Chondrocyte (in vitro differentiated cells): ENCODE measurements around the gene VPS13C. TPM values are rescaled to one million over a fixed set of nuclear protein-coding genes. Genes with fewer than 3 reads are reported as not detected.

Experiments used
- DNase-seq: peaks from one replicate; pipeline ENCODE4 v3.0.0; 2021; ENCODE audit warnings: mixed read lengths, low spot score
- H3K27ac Mint-ChIP-seq: one replicate; pipeline ENCODE4 v1.8.0; 2021; ENCODE audit warnings: mild to moderate bottlenecking, moderate library complexity, mixed read lengths; ENCODE audit not compliant: unreplicated experiment
- H3K27me3 Mint-ChIP-seq: 2 replicates; pipeline ENCODE4 v1.8.0; 2021; ENCODE audit warnings: low read depth, mixed read lengths
- H3K36me3 Mint-ChIP-seq: 2 replicates; pipeline ENCODE4 v1.8.0; 2021; ENCODE audit warnings: low read depth, mixed read lengths
- H3K4me1 Mint-ChIP-seq: 2 replicates; pipeline ENCODE4 v1.8.0; 2021; ENCODE audit warnings: low read depth, mild to moderate bottlenecking, mixed read lengths
- H3K4me3 Mint-ChIP-seq: one replicate; pipeline ENCODE4 v1.8.0; 2021; ENCODE audit warnings: mild to moderate bottlenecking, moderate library complexity, mixed read lengths; ENCODE audit not compliant: unreplicated experiment
- H3K9me3 Mint-ChIP-seq: 2 replicates; pipeline ENCODE4 v1.8.0; 2021; ENCODE audit warnings: low read depth, mixed read lengths
- total RNA-seq: library from RNA; stranded (reverse); gene quantifications from 3 replicates; pipeline ENCODE4 v1.2.1, GENCODE V29; 2021
- TF ChIP-seq, protein P1 (sequence below): fragments of 200-600 bp; sonication (generic); IDR thresholded peaks from 2 replicates; pipeline ENCODE4 v1.5.0; 2021; ENCODE audit warnings: antibody characterized with exemption, mild to moderate bottlenecking, moderate library complexity

The VPS13C gene
- total RNA-seq, 1 donor from 2014 or later = 46.0 TPM

DNA sequence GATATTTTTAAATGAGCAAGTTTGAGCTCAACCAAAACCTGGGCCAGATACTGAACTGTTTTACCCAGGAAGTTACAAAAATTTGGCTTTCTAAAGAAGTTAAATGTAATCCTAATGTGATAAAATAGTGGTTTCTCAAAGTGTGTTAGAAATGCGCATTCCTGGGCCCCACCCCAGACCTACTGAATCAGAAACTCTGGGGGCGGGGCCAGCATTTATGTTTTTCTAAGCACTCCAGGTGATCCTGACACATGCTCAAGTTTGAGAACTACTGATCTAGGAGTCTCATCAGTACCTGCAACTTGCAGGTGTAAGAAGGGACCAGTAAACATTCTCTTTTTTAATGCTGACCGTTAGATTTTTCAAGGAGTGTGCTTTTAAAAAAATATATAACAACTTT, 190.6 kb downstream of the VPS13C start:
- H3K9me3 Mint-ChIP-seq = no peaks in the 10 kb centered on the region
- no peak for DNase-seq
- no peak overlapping the region for H3K4me3 Mint-ChIP-seq
- H3K27me3 Mint-ChIP-seq = no peaks in the 10 kb centered on the region
- TF ChIP-seq, protein P1, sequence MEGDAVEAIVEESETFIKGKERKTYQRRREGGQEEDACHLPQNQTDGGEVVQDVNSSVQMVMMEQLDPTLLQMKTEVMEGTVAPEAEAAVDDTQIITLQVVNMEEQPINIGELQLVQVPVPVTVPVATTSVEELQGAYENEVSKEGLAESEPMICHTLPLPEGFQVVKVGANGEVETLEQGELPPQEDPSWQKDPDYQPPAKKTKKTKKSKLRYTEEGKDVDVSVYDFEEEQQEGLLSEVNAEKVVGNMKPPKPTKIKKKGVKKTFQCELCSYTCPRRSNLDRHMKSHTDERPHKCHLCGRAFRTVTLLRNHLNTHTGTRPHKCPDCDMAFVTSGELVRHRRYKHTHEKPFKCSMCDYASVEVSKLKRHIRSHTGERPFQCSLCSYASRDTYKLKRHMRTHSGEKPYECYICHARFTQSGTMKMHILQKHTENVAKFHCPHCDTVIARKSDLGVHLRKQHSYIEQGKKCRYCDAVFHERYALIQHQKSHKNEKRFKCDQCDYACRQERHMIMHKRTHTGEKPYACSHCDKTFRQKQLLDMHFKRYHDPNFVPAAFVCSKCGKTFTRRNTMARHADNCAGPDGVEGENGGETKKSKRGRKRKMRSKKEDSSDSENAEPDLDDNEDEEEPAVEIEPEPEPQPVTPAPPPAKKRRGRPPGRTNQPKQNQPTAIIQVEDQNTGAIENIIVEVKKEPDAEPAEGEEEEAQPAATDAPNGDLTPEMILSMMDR = no peak
- H3K4me1 Mint-ChIP-seq = no peaks in the 10 kb centered on the region
- H3K27ac Mint-ChIP-seq = no peak overlapping the region
- H3K36me3 Mint-ChIP-seq = peaks cover 11% of the 10 kb centered on the region

DNA sequence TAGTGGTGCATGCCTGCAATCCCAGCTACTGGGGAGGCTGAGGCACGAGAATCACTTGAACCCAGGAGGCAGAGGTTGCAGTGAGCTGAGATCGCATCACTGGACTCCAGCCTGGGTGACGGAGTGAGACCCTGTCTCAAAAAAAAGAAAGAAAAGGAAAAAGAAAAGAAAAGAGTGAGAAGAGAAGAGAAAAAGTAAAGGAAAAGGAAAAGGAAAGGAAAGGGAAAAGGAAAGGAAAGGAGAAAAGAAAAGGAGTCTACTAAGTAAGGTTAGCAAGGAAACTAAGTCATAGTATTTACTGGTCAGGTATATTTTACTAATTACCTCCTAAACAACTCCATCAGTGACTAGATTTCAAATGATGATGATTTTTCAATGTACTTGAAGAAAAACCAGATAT, 198.3 kb downstream of the VPS13C start:
- no peaks in the 10 kb centered on the region for H3K27me3 Mint-ChIP-seq
- peaks cover 4% of the 10 kb centered on the region for H3K36me3 Mint-ChIP-seq
- H3K27ac Mint-ChIP-seq = no peak overlapping the region
- no peaks in the 10 kb centered on the region for H3K4me1 Mint-ChIP-seq
- H3K4me3 Mint-ChIP-seq = no peak overlapping the region
- DNase-seq = no peak
- TF ChIP-seq, protein P1 = no peak
- no peaks in the 10 kb centered on the region for H3K9me3 Mint-ChIP-seq

DNA sequence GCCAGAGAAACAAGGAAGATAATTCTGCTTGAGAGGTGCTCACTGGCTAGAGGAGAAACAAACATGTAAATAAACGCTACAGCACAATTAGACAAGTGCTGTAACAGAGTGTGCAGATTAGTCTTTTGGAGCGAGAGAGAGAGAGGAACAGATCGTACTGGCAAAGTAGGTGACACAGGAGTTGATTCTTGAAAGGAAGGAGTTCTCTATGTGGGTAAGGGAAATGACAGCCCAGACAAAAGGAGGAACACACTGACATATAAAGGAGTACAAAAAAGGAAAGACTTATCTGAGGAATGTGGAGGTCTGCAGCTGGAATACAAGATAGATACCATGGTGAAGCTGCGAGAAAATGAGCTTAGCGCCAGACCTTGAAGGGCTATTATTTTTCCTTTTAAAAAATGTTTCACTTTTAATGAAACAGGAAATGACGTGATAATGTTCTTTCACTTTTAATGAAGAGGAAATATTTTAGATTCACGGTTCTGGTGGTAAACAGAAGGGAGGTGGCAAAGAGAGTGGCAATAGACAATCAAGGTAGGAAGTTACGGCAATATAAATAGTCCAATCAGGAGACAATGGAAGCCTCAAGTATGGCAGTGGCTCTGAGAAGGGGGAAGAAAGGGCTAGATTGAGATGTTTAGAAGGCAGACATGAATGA, 202.9 kb downstream of the VPS13C start:
- peaks cover 6% of the 10 kb centered on the region for H3K36me3 Mint-ChIP-seq
- H3K27me3 Mint-ChIP-seq = no peaks in the 10 kb centered on the region
- H3K4me1 Mint-ChIP-seq = no peaks in the 10 kb centered on the region
- DNase-seq = no peak
- TF ChIP-seq, protein P1 = no peak
- H3K9me3 Mint-ChIP-seq = no peaks in the 10 kb centered on the region
- no peak overlapping the region for H3K27ac Mint-ChIP-seq
- H3K4me3 Mint-ChIP-seq = no peak overlapping the region

DNA sequence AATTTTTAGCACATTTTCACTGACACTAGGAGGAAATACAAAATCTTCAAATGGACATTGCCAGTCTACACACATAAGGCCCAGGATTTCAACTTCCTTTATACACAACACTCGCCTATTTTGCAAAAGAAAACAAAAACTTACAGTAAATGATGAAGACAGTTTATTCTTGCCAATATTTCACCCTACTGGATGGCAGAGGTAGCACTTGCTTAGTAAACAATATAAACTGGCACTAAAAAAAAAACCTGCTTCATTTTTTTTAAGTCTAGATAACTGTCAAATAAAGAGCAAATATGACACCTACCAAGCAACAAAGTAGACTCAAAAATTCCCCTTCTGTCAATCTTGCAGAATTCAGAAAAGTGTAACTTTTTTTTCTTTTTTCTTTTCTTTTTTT, 204.0 kb downstream of the VPS13C start:
- Mint-ChIP-seq H3K36me3 (peaks cover 12% of the 10 kb centered on the region), H3K27ac (no peak overlapping the region), H3K9me3 (no peaks in the 10 kb centered on the region), H3K4me3 (no peak overlapping the region), H3K27me3 (no peaks in the 10 kb centered on the region), H3K4me1 (no peaks in the 10 kb centered on the region)
- TF ChIP-seq, protein P1 = peak; percentile 18
- DNase-seq = no peak

DNA sequence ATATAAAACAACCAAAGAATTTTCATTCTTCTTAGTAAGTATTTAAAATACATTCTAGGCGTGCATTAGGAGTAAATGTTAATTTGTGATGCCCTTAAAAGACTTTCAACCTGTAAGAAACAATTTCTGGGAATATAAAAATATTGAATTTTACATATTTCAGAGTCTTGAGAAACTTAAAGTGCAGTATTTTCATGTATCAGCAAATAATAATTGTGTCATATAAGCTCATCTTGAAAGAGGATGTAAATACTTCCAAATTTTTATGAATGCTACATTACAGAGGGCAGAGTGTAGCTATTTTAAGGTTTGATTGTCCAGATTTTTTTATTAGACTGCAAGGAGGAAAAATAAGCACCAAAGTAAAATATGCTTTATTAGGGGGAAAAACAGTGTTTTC, 207.1 kb downstream of the VPS13C start:
- no peak overlapping the region for H3K27ac Mint-ChIP-seq
- H3K27me3 Mint-ChIP-seq = no peaks in the 10 kb centered on the region
- peaks cover 20% of the 10 kb centered on the region for H3K36me3 Mint-ChIP-seq
- H3K9me3 Mint-ChIP-seq = no peaks in the 10 kb centered on the region
- H3K4me1 Mint-ChIP-seq = no peaks in the 10 kb centered on the region
- TF ChIP-seq, protein P1 = no peak
- H3K4me3 Mint-ChIP-seq = no peak overlapping the region
- no peak for DNase-seq
